HEK293 (cell line): ENCODE measurements around the gene DGKG.

Experiments used
- BCL11B ChIP-seq: fragments of 450-650 bp; formaldehyde crosslinking; IDR thresholded peaks from 2 replicates; pipeline ENCODE4 v1.5.1; 2016; ENCODE audit warnings: low read depth, missing biosample characterization, missing genetic modification characterization
- GFI1B ChIP-seq: fragments of 450-650 bp; formaldehyde crosslinking; IDR thresholded peaks from 2 replicates; pipeline ENCODE4 v1.5.1; 2016; ENCODE audit warnings: missing biosample characterization, missing genetic modification characterization
- GLI2 ChIP-seq: fragments of 450-650 bp; formaldehyde crosslinking; IDR thresholded peaks from 2 replicates; pipeline ENCODE4; 2017; ENCODE audit warnings: missing biosample characterization, missing genetic modification characterization, low read depth, borderline replicate concordance
- KLF16 ChIP-seq: fragments of 450-650 bp; formaldehyde crosslinking; IDR thresholded peaks from 2 replicates; pipeline ENCODE4 v1.5.1; 2017; ENCODE audit warnings: missing biosample characterization, missing genetic modification characterization
- MEIS1 ChIP-seq: sonication (generic); formaldehyde crosslinking; IDR thresholded peaks from 2 replicates; pipeline ENCODE4 v1.8.1; 2022; ENCODE audit warnings: missing genetic modification reagents, mild to moderate bottlenecking, borderline replicate concordance
- PRDM1 ChIP-seq: fragments of 450-650 bp; formaldehyde crosslinking; IDR thresholded peaks from 2 replicates; pipeline ENCODE4; 2016; ENCODE audit warnings: missing biosample characterization, missing genetic modification characterization
- SCRT2 ChIP-seq: fragments of 450-650 bp; formaldehyde crosslinking; IDR thresholded peaks from 2 replicates; pipeline ENCODE4 v1.5.1; 2016; ENCODE audit warnings: missing biosample characterization, missing genetic modification characterization
- ZBTB11 ChIP-seq: fragments of 450-650 bp; formaldehyde crosslinking; conservative IDR thresholded peaks from 2 replicates; pipeline ENCODE4 v1.5.1; 2016; ENCODE audit warnings: low read depth, missing biosample characterization, missing genetic modification characterization
- ZBTB49 ChIP-seq: fragments of 450-650 bp; formaldehyde crosslinking; IDR thresholded peaks from 2 replicates; pipeline ENCODE4 v1.5.1; 2016; ENCODE audit warnings: missing biosample characterization, missing genetic modification characterization, low read depth
- ZFP37 ChIP-seq: fragments of 450-650 bp; formaldehyde crosslinking; IDR thresholded peaks from 2 replicates; pipeline ENCODE4 v1.5.1; 2016; ENCODE audit warnings: missing biosample characterization, missing genetic modification characterization
- ZNF133 ChIP-seq: fragments of 450-650 bp; formaldehyde crosslinking; IDR thresholded peaks from 2 replicates; pipeline ENCODE4 v1.5.1; 2016; ENCODE audit warnings: missing biosample characterization, missing genetic modification characterization
- ZNF155 ChIP-seq: fragments of 450-650 bp; formaldehyde crosslinking; IDR thresholded peaks from 2 replicates; pipeline ENCODE4 v1.5.1; 2016; ENCODE audit warnings: missing biosample characterization, missing genetic modification characterization
- ZNF174 ChIP-seq: fragments of 450-650 bp; formaldehyde crosslinking; IDR thresholded peaks from 2 replicates; pipeline ENCODE4 v1.5.0; 2017; ENCODE audit warnings: missing biosample characterization, mild to moderate bottlenecking, missing genetic modification characterization
- ZNF211 ChIP-seq: fragments of 450-650 bp; formaldehyde crosslinking; IDR thresholded peaks from 2 replicates; pipeline ENCODE4 v1.5.1; 2016; ENCODE audit warnings: low read depth, missing biosample characterization, missing genetic modification characterization
- ZNF335 ChIP-seq: fragments of 450-650 bp; formaldehyde crosslinking; conservative IDR thresholded peaks from 2 replicates; pipeline ENCODE4 v1.5.1; 2016; ENCODE audit warnings: missing biosample characterization, missing genetic modification characterization
- ZNF426 ChIP-seq: fragments of 450-650 bp; formaldehyde crosslinking; IDR thresholded peaks from 2 replicates; pipeline ENCODE4 v1.5.1; 2017; ENCODE audit warnings: missing biosample characterization, missing genetic modification characterization, mild to moderate bottlenecking, inconsistent platforms, moderate library complexity
- ZNF521 ChIP-seq: fragments of 450-650 bp; formaldehyde crosslinking; IDR thresholded peaks from 2 replicates; pipeline ENCODE4 v1.5.1; 2017; ENCODE audit warnings: missing biosample characterization, mild to moderate bottlenecking, missing genetic modification characterization
- ZNF558 ChIP-seq: fragments of 450-650 bp; formaldehyde crosslinking; IDR thresholded peaks from 2 replicates; pipeline ENCODE4 v1.5.1; 2016; ENCODE audit warnings: missing biosample characterization, missing genetic modification characterization
- ZNF596 ChIP-seq: fragments of 450-650 bp; IDR thresholded peaks from 2 replicates; pipeline ENCODE4 v1.5.0; 2018; ENCODE audit warnings: missing biosample characterization, mild to moderate bottlenecking, missing genetic modification characterization, moderate library complexity
- ZNF623 ChIP-seq: fragments of 450-650 bp; formaldehyde crosslinking; IDR thresholded peaks from 2 replicates; pipeline ENCODE4 v1.5.1; 2016; ENCODE audit warnings: missing biosample characterization, missing genetic modification characterization
- ZNF629 ChIP-seq: fragments of 450-650 bp; formaldehyde crosslinking; IDR thresholded peaks from 2 replicates; pipeline ENCODE4 v1.5.1; 2017; ENCODE audit warnings: missing biosample characterization, missing genetic modification characterization
- ZNF701 ChIP-seq: fragments of 450-650 bp; formaldehyde crosslinking; IDR thresholded peaks from 2 replicates; pipeline ENCODE4 v1.5.1; 2016; ENCODE audit warnings: missing biosample characterization, missing genetic modification characterization
- ZNF837 ChIP-seq: fragments of 450-650 bp; formaldehyde crosslinking; IDR thresholded peaks from 2 replicates; pipeline ENCODE4 v1.5.1; 2016; ENCODE audit warnings: missing biosample characterization, missing genetic modification characterization
- TF ChIP-seq, protein P1 (sequence below): fragments of 450-650 bp; formaldehyde crosslinking; IDR thresholded peaks from 2 replicates; pipeline ENCODE4 v1.5.1; 2017; ENCODE audit warnings: missing biosample characterization, missing genetic modification characterization
- TF ChIP-seq, protein P2 (sequence below): fragments of 450-650 bp; formaldehyde crosslinking; IDR thresholded peaks from 2 replicates; pipeline ENCODE4 v1.5.1; 2016; ENCODE audit warnings: missing biosample characterization, missing genetic modification characterization
- TF ChIP-seq, protein P3 (sequence below): fragments of 450-650 bp; formaldehyde crosslinking; IDR thresholded peaks from 2 replicates; pipeline ENCODE4 v1.5.1; 2016; ENCODE audit warnings: missing biosample characterization, missing genetic modification characterization
- TF ChIP-seq, protein P4 (sequence below): fragments of 450-650 bp; formaldehyde crosslinking; IDR thresholded peaks from 2 replicates; pipeline ENCODE4 v1.5.1; 2016; ENCODE audit warnings: missing biosample characterization, missing genetic modification characterization

Gene DGKG

GRCh38 chr3:186107215-186108105 lies 254.6 kb downstream of the DGKG start (continued):
- no peak for TF ChIP-seq KLF16 (tag by site-specific recombination)
- TF ChIP-seq, protein P1, sequence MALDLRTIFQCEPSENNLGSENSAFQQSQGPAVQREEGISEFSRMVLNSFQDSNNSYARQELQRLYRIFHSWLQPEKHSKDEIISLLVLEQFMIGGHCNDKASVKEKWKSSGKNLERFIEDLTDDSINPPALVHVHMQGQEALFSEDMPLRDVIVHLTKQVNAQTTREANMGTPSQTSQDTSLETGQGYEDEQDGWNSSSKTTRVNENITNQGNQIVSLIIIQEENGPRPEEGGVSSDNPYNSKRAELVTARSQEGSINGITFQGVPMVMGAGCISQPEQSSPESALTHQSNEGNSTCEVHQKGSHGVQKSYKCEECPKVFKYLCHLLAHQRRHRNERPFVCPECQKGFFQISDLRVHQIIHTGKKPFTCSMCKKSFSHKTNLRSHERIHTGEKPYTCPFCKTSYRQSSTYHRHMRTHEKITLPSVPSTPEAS = no peak
- no peak for TF ChIP-seq MEIS1 (CRISPR knock-in tag)
- TF ChIP-seq GFI1B = peak; percentile 54; the same call in 1 of the 2 replicates
- TF ChIP-seq ZBTB49 (tag by site-specific recombination) = no peak
- TF ChIP-seq, protein P2, sequence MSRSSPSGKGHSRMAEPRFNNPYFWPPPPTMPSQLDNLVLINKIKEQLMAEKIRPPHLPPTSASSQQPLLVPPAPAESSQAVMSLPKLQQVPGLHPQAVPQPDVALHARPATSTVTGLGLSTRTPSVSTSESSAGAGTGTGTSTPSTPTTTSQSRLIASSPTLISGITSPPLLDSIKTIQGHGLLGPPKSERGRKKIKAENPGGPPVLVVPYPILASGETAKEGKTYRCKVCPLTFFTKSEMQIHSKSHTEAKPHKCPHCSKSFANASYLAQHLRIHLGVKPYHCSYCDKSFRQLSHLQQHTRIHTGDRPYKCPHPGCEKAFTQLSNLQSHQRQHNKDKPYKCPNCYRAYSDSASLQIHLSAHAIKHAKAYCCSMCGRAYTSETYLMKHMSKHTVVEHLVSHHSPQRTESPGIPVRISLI (tag by site-specific recombination) = no peak
- TF ChIP-seq, protein P3, sequence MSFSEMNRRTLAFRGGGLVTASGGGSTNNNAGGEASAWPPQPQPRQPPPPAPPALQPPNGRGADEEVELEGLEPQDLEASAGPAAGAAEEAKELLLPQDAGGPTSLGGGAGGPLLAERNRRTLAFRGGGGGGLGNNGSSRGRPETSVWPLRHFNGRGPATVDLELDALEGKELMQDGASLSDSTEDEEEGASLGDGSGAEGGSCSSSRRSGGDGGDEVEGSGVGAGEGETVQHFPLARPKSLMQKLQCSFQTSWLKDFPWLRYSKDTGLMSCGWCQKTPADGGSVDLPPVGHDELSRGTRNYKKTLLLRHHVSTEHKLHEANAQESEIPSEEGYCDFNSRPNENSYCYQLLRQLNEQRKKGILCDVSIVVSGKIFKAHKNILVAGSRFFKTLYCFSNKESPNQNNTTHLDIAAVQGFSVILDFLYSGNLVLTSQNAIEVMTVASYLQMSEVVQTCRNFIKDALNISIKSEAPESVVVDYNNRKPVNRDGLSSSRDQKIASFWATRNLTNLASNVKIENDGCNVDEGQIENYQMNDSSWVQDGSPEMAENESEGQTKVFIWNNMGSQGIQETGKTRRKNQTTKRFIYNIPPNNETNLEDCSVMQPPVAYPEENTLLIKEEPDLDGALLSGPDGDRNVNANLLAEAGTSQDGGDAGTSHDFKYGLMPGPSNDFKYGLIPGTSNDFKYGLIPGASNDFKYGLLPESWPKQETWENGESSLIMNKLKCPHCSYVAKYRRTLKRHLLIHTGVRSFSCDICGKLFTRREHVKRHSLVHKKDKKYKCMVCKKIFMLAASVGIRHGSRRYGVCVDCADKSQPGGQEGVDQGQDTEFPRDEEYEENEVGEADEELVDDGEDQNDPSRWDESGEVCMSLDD = peak; percentile 12; the same call in 1 of the 2 replicates
- no peak for TF ChIP-seq ZNF701 (tag by site-specific recombination)
- no peak for TF ChIP-seq ZNF155
- peak; percentile 77 for TF ChIP-seq ZNF596 (tag by site-specific recombination)
- TF ChIP-seq, protein P4, sequence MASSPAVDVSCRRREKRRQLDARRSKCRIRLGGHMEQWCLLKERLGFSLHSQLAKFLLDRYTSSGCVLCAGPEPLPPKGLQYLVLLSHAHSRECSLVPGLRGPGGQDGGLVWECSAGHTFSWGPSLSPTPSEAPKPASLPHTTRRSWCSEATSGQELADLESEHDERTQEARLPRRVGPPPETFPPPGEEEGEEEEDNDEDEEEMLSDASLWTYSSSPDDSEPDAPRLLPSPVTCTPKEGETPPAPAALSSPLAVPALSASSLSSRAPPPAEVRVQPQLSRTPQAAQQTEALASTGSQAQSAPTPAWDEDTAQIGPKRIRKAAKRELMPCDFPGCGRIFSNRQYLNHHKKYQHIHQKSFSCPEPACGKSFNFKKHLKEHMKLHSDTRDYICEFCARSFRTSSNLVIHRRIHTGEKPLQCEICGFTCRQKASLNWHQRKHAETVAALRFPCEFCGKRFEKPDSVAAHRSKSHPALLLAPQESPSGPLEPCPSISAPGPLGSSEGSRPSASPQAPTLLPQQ = peak; percentile 80
- peak; percentile 67; the same call in 1 of the 2 replicates for TF ChIP-seq ZNF335 (tag by site-specific recombination)
- peak; percentile 40; the same call in 1 of the 2 replicates for TF ChIP-seq BCL11B (tag by site-specific recombination)
- TF ChIP-seq ZBTB11 (tag by site-specific recombination) = no peak
- TF ChIP-seq GLI2 (tag by site-specific recombination) = no peak
- TF ChIP-seq ZNF837 (tag by site-specific recombination) = no peak
- TF ChIP-seq ZNF426 (tag by site-specific recombination) = no peak
- no peak for TF ChIP-seq ZNF521
- no peak for TF ChIP-seq ZNF133 (tag by site-specific recombination)
- TF ChIP-seq ZNF174 = no peak
- peak; percentile 76 for TF ChIP-seq PRDM1 (tag by site-specific recombination)
- TF ChIP-seq ZNF623 = no peak
- no peak for TF ChIP-seq ZFP37
- 0 out of 2 replicates have a peak, but pooled peaks have one; percentile 16 for TF ChIP-seq ZNF629
- no peak for TF ChIP-seq SCRT2 (tag by site-specific recombination)
- no peak for TF ChIP-seq ZNF558 (tag by site-specific recombination)
- no peak for TF ChIP-seq ZNF211 (tag by site-specific recombination)
